GM11168 (cell line): ENCODE results near the gene PTPRF.
"Not testable (repeated sequence)": the region's sequence is repeated elsewhere in the genome, so short reads cannot be mapped to it uniquely, and the experiment has no call there.

Experiments used
- in situ Hi-C: fragments of 300-500 bp; cut with MboI; formaldehyde crosslinking; loops from one replicate; pipeline ENCODE4 v1.12.0; 2022; ENCODE audit warnings: low sequenced_read_pairs; ENCODE audit not compliant: unreplicated experiment

Gene PTPRF

DNA sequence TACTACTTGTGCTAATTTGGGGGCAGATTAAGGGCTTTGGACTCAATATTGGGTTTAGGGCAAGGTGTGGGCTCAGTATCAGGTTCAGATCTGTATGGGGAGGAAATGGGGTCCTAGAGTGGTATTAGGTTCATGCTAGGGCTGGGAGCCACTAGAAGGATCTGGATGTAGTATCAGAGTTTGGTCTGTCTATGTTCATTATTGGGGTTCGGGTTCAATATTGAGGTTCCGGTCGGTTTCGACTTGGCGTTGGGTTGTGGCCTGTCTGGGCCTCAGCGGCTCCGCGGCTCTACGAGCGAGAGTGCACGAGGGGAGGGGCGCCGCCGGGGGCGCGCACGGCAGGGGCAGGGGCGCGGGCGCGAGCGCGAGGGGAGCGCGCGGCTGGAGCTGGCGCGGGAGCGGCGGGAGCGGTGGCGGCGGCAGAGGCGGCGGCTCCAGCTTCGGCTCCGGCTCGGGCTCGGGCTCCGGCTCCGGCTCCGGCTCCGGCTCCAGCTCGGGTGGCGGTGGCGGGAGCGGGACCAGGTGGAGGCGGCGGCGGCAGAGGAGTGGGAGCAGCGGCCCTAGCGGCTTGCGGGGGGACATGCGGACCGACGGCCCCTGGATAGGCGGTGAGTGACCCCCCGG is at the start of gene PTPRF:
Gene PTPRF (plus strand): TSS at position 401 of the 624 bp plus-strand sequence. CDS start 14,193 bp downstream, outside the sequence.
- in situ Hi-C loops, result no loop called here

DNA sequence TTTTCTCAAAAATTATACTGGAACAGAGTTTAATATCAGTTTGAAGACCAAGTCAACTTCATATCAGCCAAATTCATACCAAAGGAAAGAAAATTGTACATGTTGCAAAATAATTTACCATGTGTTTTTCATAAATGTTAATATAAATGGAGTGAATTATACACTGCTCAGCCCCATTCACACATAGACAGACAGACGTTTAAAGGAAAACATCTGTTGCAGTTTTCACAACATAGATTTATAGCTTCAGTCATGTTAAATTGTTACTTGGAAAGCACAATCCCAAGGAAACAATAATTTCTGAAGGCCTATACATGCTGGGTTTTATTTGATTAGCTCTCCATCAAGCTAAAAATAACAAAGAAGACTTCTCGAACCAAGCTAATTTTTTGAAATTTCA is 49.2 kb upstream of the PTPRF start:
- in situ Hi-C loops, result no loop called here

DNA sequence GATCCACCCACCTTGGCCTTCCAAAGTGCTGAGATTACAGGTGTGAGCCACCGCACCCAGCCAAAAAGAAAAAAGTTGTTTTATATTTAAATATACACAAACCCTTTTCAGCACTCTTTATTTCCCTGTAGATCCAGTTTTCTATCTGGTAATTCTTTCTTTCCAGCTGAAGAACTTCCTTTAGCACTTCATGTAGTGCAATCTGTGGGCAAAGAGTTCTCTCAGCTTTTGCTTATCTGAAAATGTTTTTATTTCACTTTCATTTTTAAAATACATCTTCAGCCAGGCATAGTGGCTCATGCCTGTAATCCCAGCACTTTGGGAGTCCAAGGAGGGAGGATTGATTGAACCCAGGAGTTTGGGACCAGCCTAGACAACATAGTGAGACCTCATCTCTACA is 48.5 kb upstream of the PTPRF start:
- in situ Hi-C loops, result no loop called here

DNA sequence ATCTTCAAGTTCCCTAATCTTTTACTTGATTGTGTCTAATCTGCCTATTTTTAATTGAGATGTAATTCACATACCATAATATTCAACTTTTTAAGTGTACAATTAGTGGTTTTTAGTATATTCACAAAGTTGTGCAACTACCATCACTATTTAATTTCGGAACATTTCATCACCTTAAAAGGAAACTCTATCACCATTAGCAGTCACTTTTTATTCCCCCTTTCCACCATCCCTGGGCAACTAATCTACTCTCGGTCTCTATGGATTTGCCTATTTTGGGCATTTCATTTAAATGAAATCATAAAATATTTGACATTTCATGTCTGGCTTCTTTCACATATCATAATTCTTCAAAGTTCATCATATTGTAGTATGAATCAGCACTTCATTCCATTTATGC is 46.3 kb upstream of the PTPRF start:
- in situ Hi-C loops, result no loop called here

DNA sequence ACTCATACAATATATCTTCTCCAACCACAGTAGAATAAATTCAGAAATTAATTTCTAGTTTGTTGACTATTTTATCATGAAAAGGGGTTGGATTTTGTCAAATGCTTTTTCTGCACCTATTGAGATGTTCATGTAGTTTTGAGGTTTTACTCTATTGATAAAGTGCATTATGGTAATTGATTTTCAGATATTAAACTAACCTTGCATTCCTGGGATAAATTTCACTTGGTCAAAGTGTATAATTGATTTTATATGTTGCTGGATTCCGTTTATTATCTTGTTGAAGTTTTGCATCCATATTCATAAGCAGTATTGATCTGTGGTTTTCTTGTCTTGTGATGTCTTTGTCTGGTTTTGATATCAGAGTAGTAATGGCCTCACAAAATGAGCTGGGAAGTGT is 42.5 kb upstream of the PTPRF start:
- in situ Hi-C loops, result no loop called here

DNA sequence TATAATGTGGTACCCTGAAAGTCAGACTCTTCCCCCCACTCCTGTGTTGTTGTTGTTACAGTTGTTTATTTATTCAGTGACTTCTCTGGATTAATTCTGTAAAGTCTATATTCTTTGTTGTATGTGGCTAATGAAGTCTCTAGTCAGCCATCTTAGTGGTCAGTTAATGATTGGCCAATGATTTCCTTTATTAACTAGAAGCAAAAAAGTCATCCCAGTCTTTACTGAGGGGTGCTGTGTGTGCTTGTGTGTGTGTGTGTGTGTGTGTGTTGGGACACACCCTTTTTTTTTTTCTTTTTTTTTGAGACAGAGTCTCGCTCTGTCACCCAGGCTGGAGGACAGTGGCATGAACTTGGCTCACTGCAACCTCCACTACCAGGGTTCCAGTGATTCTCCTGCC is 39.6 kb upstream of the PTPRF start:
- in situ Hi-C loops, result no loop called here

DNA sequence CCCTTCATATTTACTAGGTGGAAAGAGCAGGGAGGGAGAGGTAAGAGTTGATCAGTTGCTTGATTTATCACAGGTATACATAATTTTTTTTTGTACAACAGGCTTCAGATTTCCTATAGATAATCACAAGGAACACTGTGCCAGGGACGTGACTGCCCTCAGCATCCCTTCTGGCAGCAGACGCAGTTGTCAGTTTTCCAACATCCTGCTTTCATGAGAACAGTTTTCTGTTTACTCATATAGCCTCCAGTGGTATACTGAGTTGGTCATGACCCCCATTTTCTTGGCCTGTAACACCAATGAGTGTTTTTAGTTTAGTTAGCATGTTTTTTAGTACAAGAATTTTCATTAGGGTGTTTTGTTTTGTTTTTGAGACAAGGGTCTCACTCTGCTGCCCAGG is 37.9 kb upstream of the PTPRF start:
- in situ Hi-C loops, result no loop called here

DNA sequence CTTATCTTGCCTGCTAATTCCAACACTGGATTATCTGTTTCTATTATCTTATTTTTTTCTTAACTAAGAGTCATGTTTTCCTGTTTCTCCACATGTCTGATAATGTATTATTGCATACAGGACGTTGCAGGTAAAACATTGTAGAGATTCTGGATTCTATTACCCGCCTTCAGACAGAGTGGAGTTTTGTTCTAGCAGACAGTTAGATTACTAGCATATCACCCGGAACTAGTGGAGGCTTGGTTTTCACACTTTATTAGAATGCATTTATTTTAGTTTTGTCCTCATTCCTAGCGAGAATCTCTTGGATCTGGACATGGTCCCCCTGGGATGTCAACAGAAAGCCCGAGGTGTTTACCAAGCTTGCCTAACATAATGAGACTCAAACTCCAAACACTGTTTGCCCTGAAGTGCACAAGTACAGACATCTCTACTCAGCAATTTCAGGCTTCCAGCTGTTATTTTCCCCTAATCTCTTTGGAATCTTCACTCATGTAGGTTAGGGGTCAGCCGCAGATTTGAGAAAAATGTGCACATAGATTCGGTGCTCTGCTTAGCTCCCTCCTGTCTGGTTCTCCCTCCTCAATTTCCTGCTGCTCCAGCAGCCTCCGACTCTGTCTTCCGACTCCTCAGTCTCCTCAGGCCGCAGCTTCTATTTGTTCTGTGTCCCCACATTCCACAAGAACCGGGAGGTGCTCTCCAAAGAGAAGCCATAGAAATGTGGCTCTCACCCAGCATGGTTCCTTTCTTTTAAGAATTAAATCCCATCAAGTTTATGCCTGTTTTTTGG is 36.8 kb upstream of the PTPRF start:
- in situ Hi-C loops, result no loop called here

DNA sequence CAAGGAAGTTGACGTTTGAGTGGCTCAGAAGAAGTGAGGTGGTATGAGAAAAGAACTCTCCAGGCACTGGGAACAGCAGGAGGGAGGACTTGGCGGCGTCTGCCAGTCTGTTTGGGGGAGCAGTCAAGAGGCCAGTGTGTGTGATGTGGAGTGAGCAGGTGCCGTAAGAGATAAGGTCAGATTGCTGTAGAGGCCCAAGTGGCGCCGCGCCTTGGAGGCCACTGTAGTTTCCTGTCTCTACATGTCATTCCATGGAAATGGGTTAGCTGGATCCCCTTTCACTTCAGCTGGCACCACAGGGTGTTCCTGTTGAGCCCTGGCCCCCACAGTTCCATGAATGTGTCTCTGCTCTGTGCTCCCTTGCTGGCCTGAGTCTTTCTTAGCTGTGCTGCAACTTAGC is 35.5 kb upstream of the PTPRF start:
- in situ Hi-C loops, result no loop called here

DNA sequence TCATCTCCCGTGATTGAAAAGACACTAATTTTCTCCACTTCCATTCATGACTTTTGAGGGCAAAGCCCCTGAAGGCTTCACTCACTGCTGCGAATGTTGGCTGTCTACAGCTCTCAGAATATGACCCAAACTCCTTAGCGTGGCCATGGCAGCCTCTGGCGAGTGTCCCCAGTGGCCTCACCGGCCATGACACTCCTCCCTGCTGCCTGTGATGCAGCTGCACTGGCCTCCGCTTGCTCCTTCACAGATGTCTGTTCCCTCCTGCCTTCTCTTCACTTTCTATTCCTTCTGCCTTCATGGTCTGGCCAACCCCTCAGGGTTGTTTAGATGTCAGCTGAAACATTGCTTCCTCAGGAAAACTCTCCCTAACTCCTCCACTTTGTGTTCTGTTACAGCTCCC is 30.8 kb upstream of the PTPRF start:
- in situ Hi-C loops, result no loop called here

DNA sequence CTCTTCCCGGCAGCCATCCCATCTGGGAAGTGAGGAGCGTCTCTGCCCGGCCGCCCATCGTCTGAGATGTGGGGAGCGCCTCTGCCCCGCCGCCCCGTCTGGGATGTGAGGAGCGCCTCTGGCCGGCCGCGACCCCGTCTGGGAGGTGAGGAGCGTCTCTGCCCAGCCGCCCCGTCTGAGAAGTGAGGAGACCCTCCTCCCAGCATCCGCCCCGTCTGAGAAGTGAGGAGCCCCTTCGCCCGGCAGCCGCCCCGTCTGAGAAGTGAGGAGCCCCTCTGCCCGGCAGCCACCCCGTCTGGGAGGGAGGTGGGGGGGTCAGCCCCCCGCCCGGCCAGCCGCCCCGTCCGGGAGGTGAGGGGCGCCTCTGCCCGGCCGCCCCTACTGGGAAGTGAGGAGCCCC is 28.9 kb upstream of the PTPRF start:
- in situ Hi-C loops, result not testable (repeated sequence)

DNA sequence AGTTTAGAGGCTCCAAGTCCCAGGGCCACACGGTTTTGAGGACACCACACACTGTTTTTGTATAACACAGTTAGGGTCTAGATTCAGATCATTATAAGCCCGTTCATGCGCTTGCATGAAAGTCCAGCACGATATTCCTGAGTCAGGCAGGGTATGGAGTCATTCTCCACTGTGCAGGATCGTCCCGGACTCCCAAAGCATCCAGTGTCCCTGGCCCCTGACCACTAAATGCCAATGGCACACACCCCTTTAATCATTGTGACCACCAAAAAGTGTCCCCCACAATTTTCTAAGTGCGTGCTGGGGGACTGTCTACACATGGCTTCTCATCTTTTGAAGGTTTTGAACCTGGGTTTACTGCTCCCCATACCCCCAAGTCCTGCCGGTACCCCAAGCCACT is 27.1 kb upstream of the PTPRF start:
- in situ Hi-C loops, result no loop called here

DNA sequence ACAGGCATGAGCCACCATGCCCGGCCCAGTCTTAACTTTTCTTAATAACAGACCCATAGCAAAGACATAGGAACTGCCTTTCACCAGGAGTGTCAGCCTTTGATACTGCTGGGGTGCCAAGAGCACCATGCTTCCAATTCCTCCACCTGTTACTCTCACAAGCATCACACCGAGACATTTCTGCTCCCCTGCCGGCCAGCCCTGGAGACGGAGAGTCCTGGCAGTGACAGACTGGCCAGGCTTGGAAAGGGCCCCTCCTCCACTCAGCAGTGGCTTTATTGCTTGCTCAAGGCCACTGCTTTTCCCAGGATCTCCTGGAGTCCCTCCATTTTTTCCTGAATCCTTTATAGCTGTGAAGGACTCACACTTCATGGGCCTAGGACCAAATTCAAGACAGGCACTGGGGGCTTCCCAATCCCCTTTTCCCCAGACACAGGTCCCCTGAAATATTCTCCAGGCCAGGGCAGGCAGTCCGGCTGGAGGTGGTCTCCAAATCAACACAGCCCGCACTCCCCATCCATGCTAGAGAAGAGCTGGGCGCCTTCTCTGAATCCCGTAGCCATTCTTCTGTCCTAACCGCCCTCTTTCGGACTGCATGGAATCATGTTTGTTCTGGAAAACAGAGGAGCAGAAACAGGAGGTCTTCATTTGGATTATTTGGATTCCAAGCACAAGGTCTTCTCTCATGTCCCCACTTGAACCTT is 25.5 kb upstream of the PTPRF start:
- in situ Hi-C loops, result no loop called here

DNA sequence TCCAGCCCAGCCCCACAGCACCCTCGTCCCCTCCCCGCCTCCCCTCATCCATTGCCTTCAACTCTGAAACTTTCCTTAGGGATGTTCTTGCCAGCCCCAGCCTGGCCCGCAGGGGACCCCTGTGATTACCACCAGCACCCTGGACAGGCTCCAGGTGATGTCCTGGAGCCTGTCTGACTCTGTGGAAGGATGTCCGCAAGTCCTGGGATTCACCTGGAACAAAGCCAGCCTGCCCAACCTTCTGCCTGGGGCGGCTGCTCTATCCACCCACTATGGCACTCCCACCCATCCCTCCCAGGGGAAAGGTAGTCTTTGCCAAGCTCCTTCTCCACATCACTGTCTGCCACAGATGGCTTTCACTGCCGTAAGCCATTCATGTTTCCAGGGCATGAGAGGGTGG is 24.4 kb upstream of the PTPRF start:
- in situ Hi-C loops, result no loop called here

DNA sequence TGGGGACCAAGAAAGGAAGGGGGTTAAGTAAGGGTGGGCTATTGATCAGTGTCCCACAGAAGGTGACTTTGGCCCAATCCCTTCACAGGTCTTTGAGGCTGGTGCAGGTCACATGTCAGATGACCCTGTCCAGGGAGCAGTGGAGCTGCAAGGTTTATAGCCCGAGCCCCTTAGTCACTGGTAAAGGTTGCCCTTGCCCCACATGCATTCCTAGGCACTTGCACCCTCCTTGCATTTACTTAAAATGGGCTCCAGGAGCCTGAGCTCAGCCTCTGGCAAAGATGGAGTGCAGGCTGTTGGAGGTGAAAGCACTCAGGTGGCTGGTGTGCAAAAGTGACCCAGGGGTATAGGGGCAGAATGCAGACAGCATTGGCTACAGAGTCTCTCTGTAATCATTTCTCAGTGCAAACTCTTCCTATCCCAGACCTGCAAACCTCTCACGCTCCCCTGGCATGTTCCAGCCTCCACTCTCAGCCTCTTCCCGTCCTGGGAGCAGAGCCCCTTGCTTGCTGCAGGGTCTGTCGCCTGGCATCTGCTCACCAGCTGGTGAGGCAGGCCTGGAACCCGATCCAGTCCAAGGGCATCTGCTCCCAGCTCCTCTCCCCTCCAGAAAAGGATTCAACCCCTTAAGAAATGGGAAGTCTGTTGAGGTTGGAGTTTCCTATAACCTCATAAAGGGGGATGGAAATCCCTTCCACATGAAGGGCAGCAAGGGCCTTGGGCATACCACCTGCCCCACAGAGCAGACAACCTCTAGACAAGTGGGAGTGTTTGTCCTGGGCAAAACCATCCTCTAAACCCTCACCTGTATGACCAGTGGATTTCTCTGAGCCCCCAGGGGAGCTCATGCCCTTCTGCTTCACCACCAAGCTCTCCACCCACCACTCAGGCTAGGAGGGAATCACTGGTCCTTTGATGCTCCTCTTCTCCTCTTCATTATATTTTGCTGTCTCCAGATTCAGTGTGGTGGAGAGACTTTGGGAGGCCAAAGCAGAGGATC is 23.1 kb upstream of the PTPRF start:
- in situ Hi-C loops, result no loop called here

DNA sequence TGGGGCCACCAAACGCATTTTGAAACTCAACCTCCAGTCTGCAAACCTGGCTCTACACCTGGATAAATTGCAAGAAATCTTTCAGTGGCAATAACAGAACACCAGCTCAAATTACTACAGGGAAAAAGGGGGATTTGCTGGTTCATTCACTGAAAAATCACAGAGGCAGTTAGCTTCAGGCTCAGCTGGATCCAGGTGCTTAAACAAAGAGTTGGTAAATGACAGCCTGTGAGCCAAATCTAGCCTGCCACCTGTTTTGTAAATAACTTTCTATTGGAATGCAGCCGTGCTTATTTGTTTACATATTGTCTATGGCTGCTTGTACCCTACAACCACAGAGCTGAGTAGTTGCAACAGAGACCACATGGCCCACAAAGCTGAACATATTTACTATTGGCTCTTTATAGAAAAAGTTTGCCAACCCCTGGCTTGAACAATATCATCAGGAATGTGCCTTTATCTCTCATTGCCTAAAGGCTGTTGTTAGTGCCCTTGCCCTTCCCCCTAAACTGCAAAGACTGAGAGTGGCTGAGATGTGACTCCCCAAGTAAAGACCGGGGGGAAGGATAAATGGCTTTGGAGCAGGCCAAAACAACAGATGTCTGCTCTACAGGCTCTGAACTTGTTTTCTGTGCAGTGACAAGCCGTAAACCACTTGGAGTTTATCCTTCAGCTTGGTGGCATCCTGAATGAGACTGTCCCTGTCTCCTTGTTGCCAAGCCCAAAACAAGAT is 21.5 kb upstream of the PTPRF start:
- in situ Hi-C loops, result no loop called here

DNA sequence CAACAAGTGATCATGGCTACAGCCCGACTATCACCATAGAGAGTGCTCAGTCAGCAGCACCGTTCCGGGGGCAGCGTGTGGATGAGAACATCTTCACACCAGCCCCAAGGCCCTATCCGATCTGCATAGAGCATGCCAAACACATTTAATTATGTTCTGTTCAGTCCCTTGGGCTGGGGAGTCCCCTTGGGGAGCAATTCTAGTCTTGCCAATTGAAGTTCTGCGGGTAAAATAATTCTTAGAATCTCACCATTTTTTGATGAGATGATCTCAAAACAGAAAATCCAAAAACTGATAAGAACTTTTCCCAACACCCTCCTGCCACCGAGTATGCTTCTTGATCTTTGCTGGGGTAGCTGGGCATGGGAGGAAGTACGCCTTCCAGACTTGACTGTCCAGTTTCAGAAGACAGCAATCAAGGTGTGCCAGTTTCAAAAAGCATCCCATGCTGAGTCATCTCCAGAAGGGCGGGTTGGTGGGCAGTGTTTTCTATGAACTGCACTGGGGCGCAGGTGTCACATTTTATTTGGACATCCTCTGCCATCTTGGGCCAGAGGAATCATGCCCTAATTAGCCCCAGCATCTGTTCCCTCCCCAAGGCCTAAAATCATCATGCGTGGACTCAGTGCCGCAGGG is 20.8 kb upstream of the PTPRF start:
- in situ Hi-C loops, result no loop called here

DNA sequence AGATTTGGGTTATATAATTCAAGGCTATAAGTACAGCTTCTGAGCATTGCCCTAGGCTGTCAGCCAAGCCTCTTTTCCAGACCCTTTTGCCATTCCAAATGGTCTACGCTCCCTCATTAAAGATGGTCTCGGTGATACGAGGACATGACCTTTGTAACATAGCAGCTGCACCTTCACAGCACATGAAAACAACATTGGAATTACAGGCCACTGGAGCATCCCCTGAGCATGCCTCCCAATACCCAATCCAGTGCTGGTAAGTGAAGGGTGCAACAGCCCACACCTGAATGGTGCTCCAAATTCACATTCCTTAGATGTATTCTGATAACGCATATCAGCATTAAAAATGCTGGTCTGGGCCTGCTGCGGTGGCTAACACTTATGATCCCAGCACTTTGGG is 20.1 kb upstream of the PTPRF start:
- in situ Hi-C loops, result no loop called here

DNA sequence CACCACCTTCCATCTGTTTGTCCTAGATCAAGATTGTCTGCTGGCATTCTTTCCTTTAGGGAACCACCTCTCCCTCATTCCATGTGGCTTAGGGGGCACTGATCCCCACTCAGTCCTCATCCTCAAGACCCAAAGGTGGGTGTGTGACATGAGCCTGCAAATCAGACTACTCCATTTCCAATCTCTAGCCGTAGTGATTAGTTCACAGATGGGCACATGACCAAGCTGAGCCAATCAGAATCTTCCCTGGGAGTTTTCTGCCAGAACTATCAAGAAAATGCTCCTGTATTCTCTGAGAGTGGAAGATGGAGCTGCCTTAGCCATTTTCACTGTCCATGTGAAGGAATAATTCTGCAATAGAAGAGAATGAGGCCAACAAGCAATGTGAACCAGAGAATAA is 19.3 kb upstream of the PTPRF start:
- in situ Hi-C loops, result no loop called here
